Hippocampal formation (tissue), 2 donors: ENCODE results near the gene CDH23.

Source experiments
- DNase-seq, 2 donors: peaks; one replicate each; lab custom pipeline; 2025; lab: John Stamatoyannopoulos, UW

CDH23 gene

DNA sequence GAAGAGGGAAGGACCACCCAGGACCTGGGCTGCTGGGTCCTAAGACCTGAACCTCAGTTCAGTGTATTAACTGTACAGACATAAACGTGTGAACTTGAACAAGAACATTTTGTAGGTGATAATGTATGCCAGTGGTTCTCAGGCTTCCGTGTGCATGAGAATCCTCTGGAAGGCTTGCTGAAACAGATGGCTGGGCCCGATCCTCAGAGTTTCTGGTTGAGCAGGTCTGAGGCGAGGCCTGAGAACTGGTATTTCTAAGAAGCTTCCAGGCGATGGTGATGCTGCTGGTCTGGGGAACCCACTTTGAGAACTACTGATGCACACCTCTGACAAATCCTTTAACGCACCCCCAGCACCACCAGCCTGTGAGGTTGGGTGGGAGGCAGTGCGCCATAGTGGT lies 70.4 kb downstream of the CDH23 start:
- no peak for DNase-seq

GRCh38 chr10:71467569-71468362 lies 71.0 kb downstream of the CDH23 start:
- no peak for DNase-seq

- no peak for DNase-seq
Observed at GRCh38 chr10:71468363-71469094, 71.8 kb downstream of the CDH23 start.

- no peak for DNase-seq
Observed at GRCh38 chr10:71471006-71471405, 74.3 kb downstream of the CDH23 start.

DNA sequence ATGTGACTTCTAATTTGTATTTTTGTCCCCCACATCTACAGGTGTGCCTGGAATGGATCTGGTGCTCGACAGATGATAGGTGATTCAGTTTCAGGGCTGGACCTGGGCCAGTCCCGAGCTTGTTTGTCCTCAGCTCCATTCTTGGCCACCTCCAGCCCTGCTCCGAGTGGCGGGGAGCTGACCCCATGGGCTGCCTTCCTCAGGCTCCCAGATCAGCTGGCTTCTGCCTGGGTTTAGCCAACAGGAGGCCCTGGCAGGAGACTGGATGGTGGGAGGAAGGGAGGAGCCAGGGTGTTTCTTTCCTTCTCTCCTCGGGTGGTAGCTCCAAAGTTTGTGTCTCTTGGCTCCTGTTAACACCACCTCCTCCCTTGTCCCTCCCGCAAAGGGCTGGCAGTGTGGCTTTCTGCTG lies 75.2 kb downstream of the CDH23 start:
- DNase-seq = no peak

DNA sequence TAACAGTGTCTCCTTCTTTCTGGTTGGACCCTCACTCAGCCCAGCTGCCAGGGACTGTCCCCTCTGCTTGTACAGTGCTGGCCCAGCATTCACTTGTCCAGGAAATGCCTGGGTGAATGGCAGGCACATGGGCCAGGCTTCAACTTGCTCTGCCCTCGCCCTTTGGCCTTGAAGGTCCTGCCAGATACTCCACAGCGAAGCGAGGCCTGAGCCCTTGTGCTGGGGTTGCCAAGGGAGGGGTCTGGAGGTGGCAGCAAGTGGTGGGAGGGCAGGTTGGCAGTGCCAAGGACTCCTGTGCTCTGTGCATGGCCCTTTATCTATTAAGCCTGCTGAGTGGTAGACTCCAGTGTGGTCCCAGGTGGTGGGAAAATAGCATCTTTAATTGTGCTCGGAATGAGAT lies 75.7 kb downstream of the CDH23 start:
- DNase-seq = no peak

- no peak for DNase-seq
Observed at GRCh38 chr10:71472912-71473311, 76.2 kb downstream of the CDH23 start.

- DNase-seq = no peak
Observed at GRCh38 chr10:71473671-71474599, 77.2 kb downstream of the CDH23 start.

DNA sequence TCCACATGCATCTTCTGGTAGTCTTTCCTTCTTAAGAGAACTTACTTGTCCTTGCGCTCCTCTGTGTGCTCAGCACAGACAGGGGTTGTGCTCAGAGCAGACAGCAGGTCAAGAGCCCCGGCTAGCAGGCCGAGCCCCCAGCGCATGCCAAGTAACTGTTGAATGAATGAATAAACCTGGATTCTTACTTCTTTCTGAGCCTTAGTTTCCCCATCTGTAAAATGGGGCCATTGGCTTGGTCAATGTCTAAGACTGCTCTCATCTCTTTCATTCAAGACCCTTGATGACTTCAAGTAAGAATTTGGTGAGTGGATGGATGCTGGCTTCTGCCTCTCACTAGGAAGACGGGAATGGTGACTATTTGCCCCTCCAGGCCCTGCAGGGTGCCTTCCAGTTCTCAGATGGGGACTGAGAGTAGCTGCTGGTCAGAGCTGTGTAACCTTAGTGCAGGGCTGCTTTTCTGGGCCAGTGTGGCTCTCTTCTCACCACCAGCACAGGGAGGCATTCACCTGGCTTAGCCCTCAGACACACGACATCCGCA lies 78.1 kb downstream of the CDH23 start:
- no peak for DNase-seq

- DNase-seq = no peak
Observed at GRCh38 chr10:71475243-71475871, 78.6 kb downstream of the CDH23 start.

DNA sequence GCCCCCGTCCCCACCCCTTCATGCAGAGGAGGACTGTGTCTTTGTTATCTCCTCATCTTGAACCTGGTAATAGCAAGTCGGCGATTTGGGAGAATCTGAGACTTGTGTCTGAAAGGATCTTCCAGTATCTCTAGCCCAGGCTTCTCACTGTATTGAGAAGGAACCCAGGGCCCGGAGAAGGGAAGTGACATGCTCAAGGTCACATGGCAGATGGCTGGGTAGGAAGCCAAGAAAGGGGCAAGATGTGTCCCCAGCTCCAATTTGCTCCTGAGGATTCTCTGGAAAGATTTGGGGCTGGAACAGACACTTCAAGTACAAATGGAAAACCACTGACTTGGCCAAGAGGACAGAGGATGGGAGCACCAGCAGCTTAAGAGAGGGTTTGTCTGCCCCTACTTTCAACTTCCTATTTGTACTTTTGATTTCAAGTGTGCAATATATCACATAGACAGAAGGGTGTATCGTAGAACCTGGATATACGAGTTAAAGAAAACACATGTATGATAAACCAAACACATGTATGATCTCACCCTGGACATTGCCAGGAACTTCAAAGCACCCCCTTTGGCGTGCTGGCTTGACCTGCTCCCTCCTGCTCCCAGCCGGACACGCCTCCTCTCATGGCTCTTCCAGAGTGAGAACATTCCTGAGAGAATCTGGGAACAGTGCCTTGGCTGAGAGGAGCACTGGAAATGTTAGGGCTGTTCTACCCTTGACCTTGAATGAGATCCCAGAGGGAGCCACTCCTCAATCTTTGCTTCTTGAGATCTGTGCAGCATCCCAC lies 79.7 kb downstream of the CDH23 start:
- no peak for DNase-seq

DNA sequence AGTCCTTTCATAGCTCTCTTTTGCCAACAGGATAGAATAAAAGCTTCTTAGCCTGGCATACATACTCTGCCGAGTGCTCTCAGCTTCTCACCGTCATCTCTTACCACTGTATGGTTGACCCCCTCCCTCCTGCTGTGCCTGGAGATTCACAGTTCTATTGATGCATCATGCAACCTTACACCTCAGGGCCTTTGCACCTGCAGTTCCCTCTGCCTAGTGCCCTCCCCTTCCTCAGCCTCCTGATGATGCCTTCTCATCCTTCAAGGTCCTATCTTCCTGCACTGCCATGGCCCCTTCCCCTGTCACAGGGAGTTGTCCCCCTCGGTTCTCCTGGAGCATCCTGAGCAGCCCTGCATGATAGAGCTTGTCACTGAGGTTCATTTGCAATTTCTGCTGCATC lies 81.5 kb downstream of the CDH23 start:
- no peak for DNase-seq

GRCh38 chr10:71478813-71479365 lies 82.2 kb downstream of the CDH23 start:
- no peak for DNase-seq

GRCh38 chr10:71479831-71480230 lies 83.1 kb downstream of the CDH23 start:
- DNase-seq = no peak

- DNase-seq = no peak
Observed at GRCh38 chr10:71480662-71481061, 83.9 kb downstream of the CDH23 start.

GRCh38 chr10:71481746-71482410 lies 85.2 kb downstream of the CDH23 start:
- no peak for DNase-seq

- no peak for DNase-seq
Observed at GRCh38 chr10:71482620-71483019, 85.9 kb downstream of the CDH23 start.

- DNase-seq = no peak
Observed at GRCh38 chr10:71483135-71483534, 86.4 kb downstream of the CDH23 start.

GRCh38 chr10:71483885-71484751 lies 87.4 kb downstream of the CDH23 start:
- no peak for DNase-seq
